ENCODE results near the gene ZDHHC1.

The ZDHHC1 gene

GRCh38 chr16:67409631-67410030, 6.6 kb downstream of the ZDHHC1 start:
- no peak for DNase-seq (ENCODE audit: low read depth)

GRCh38 chr16:67407788-67408452, 8.4 kb downstream of the ZDHHC1 start:
- no peak for DNase-seq (ENCODE audit: low read depth)

- DNase-seq (ENCODE audit: low read depth), result no peak
Observed at GRCh38 chr16:67407176-67407787, 9.0 kb downstream of the ZDHHC1 start.

- DNase-seq (ENCODE audit: low read depth), result no peak
Observed at GRCh38 chr16:67406111-67406971, 9.9 kb downstream of the ZDHHC1 start.

DNA sequence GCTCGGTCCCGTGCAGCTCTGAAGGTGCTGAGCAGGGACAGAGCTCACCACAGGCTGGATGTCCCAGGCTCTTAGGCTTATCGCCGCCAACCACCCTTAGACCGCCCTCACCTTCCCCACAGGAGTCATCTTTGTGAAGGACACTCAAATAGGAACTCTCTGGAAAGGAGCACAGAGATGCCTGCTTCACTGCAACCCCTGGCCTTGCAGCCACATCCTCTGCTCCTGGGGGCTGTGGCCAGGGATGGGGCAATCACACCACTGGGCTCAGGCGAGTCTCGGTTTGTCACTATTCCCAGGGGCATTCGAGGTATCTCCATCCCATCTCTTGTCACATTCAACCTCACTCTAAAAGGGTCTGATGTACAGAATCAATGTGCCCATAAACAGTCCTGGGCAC, 10.9 kb downstream of the ZDHHC1 start:
- DNase-seq (ENCODE audit: low read depth), result no peak

DNA sequence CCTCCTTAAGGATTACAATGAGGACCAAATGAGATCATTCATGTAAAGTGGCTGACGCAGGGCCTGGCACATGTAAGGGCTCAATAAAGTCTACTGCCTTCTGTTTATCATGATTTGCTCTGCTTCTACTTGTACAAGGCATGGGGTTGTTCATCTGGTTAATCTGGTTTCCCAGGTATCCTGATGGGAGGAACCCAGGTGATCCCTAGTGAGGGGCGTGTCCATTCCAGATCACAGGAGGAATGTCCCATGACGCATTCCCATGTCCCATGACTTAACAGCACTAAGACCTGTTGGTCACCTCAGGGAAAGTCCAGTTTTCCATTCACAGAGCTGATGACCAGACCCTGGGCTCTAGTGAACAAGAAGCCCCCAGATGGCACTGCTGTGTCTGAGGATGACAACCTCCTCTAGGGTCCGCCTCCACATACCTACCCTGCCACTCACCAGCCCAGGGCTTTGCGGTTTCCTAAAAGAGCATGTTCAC, 11.5 kb downstream of the ZDHHC1 start:
- DNase-seq (ENCODE audit: low read depth), result no peak

- no peak for DNase-seq (ENCODE audit: low read depth)
Observed at GRCh38 chr16:67403976-67404555, 12.2 kb downstream of the ZDHHC1 start.

GRCh38 chr16:67400901-67401300, 15.4 kb downstream of the ZDHHC1 start:
- DNase-seq (ENCODE audit: low read depth), result no peak

GRCh38 chr16:67399749-67400704, 16.2 kb downstream of the ZDHHC1 start:
- DNase-seq (ENCODE audit: low read depth), result no peak

DNA sequence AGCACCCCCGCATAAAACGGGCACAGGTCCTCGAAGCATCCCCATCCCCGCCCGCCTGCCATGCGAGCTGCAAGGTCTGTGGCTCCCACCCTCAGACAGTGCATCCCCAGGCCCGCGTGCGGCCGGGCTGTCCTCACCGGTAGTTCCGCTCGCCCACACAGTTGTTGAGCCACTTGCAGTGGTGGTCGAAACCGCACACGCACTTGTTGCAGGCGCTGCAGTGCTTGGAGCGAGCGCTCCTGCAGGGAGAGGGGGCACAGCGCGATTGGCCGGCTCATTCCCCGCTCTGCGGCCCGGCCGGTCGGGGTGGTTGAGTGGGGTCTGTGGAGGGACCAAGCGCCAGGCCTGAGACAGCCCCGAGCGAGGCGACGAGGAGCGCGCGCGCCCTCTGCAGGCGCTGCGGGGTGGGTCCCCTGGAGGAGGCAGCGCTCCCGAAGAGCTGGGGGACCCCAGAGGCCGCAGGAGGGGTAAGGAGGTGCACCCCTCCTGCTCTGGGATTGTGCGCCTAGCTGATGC, 17.0 kb downstream of the ZDHHC1 start:
- peak; percentile 18 for DNase-seq (ENCODE audit: low read depth)

- no peak for DNase-seq (ENCODE audit: low read depth)
Observed at GRCh38 chr16:67398546-67399217, 17.6 kb downstream of the ZDHHC1 start.

DNA sequence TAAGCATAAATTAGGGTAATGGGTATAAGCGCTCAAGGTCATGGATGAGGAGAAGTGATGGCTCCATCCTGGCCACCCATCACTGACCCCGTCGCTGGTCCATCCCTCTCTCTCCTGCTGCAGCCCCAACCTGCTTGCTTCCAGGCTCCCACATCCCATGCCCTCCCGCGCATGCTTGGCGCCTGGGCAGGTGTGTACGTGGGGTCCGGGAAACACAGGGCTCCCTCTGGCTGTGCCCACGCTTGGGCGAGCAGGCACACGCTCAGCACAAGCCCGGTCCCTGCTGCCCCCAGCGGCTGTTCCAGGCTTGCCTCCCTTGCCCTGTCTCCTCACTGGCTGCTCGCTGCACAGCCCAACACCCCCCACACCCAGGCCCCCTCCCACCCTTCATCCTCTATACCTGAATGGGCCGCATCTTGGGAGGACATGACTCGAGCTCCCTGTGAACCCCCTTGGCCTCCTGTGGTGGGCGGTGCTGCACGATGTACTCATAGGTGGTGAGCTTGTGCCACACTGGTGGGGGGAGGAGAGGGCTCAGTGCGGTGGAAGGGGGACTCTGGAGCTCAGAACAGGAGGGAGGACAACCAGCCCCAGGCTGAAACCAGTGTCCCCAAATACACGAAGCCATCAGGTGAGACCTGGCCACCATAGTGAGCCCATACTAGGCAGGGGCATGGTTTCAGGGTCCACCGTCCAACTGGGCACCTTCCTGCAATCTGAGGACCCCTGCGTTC, 18.3 kb downstream of the ZDHHC1 start:
- DNase-seq (ENCODE audit: low read depth), result no peak

GRCh38 chr16:67397036-67397801, 19.1 kb downstream of the ZDHHC1 start:
- DNase-seq (ENCODE audit: low read depth), result no peak

GRCh38 chr16:67396159-67397035, 19.9 kb downstream of the ZDHHC1 start:
- no peak for DNase-seq (ENCODE audit: low read depth)

DNA sequence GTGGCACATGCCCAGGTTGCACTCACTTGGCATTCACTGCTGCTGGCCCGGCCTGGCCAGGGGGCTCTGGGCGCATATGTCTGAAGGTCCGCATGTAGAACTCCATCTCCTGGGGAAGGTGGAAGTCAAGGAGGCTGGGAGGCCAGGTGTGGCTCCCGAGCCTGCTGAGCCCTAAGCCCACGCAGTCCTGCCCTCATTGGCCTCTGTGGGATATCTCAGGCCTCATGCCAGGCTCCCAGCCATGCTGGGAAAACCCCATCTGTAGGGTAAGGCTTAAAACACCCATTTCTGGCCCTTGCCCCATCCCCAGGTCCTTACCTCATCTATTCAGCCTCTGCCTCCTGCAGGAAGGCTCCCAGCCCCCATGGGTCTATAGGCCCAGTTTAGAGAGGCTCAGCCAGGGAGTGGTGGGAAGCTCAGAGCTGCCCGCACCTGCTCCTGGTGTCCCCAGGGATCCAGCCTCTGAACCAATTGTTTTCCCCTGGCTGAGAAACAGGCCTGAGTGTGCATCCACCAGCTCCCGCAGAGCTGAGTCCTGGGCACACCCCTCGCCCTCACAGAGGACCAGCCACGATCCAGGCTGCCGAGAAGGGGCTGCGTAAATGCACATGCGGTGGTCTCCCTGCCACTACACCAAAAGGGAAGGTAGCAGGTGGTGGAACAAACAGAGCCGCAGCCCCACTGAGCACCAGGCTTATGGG, 20.7 kb downstream of the ZDHHC1 start:
- DNase-seq (ENCODE audit: low read depth), result no peak

DNA sequence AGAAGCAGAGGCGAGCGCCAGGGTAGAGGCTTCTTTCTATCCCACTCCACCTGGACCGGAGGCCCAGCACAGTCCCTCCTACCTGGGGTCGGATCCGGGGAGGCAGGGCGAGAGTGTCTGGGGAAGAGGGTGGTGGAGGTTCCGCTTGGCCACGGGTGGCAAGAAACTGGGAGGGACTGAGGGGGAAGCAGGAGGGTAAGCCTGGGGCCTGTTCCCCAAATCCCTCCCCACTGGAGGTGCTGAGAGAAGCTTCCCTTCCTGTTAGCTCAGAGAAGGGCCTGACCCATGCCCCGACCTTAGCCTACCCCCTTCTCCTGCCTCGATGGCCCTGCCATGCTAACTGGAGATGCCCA, 21.2 kb downstream of the ZDHHC1 start:
- no peak for DNase-seq (ENCODE audit: low read depth)

Data from activated gamma-delta T cell treated with anti-CD3 and anti-CD28 coated beads, Interleukin-2, amount 50 U/mL, for 16 hours (primary cell).